Measurements from ENCODE around the gene FAM156B.
"Not testable (repeated sequence)": the region's sequence is repeated elsewhere in the genome, so short reads cannot be mapped to it uniquely, and the experiment has no call there.

DNA sequence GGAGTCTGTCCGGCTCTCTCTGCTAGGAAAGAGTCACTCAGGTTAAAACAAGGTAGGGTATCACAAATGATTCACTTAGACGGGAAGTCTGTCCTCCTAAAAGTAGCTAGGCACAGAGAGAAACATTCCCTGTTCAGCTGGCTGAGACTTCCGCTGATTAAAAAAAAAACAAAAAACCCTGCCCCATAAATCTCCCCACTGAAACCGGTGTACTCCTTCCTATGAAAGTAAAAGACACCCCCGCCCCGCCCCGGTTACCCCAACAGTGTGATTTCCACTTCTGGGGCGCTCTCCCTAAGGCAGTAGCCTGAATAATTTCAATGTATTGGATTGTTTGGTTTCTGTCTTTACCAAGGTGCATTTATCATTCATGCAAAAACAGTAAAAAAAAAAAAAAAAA is 692 bp upstream of the FAM156B start:
- not testable (repeated sequence) for TF ChIP-seq EZH2 (IDR thresholded peaks at IDR 0.05); POLR2AphosphoS5 (IDR thresholded peaks at IDR 0.05; ENCODE audit: borderline replicate concordance, low read depth, low read length)
